ENCODE data around the gene STK16.
"Not testable (repeated sequence)": the region's sequence is repeated elsewhere in the genome, so short reads cannot be mapped to it uniquely, and the experiment has no call there.

Gene STK16

GRCh38 chr2:219243291-219243761 lies 2.0 kb upstream of the STK16 start:
- no peak for DNase-seq (ENCODE audit: low read depth, low spot score)

DNA sequence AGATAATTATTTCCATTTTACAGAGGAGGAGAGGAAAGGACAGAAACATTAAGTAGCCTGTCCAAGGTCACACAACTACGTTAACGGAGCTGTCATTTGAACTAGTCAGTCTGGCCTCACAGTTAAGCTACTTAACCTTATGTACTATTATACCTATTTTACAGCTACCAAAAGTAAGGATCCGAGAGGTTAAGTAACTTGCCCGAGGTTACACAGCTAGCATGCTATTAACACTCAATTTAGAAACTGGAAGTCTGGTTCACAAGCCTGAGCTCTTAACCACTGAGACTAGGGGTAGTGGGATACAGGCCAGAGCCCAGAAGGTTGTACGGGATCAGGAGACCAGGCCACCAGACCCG lies 511 bp upstream of the STK16 start:
- DNase-seq (ENCODE audit: low read depth, low spot score): no peak

GRCh38 chr2:219245899-219246230 lies 586 bp downstream of the STK16 start:
- no peak for DNase-seq (ENCODE audit: low read depth, low spot score)

GRCh38 chr2:219246559-219246958 lies 1.3 kb downstream of the STK16 start:
- no peak for DNase-seq (ENCODE audit: low read depth, low spot score)

DNA sequence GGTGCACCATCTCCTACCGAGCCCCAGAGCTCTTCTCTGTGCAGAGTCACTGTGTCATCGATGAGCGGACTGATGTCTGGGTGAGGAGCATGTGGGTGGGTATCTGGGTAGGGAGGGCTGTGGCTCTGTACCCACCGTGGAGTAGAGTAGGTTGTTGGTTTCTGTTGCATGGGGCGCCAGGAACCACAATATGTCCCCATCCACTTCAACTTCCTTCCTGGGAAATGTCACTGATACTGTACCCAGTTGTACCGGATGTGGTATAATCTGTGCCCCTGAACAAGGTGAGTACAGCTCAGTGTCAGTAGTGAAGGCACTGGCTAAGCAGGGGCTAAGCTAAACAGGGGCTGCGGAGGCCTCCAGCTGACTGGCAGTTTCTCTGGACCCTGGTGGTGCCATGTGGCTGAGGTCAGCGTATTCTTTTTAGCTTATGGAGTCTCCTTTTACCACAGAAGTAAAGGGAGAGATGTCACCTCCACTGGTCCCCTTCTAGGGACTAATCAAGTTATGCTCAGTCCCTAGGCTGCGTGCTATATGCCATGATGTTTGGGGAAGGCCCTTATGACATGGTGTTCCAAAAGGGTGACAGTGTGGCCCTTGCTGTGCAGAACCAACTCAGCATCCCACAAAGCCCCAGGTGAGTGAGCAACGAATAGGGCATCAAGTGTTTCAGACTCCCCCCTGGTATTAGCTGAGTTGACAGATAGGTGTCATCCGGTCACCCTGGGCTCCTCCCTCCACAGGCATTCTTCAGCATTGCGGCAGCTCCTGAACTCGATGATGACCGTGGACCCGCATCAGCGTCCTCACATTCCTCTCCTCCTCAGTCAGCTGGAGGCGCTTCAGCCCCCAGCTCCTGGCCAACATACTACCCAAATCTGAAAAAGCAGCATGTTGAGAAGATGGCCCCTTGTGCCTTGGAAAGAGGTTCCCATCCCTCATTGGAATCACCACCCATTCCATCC lies 2.7 kb downstream of the STK16 start:
- no peak for DNase-seq (ENCODE audit: low read depth, low spot score)

- no peak for DNase-seq (ENCODE audit: low read depth, low spot score)
Measured at GRCh38 chr2:219248845-219249202, 3.5 kb downstream of the STK16 start.

DNA sequence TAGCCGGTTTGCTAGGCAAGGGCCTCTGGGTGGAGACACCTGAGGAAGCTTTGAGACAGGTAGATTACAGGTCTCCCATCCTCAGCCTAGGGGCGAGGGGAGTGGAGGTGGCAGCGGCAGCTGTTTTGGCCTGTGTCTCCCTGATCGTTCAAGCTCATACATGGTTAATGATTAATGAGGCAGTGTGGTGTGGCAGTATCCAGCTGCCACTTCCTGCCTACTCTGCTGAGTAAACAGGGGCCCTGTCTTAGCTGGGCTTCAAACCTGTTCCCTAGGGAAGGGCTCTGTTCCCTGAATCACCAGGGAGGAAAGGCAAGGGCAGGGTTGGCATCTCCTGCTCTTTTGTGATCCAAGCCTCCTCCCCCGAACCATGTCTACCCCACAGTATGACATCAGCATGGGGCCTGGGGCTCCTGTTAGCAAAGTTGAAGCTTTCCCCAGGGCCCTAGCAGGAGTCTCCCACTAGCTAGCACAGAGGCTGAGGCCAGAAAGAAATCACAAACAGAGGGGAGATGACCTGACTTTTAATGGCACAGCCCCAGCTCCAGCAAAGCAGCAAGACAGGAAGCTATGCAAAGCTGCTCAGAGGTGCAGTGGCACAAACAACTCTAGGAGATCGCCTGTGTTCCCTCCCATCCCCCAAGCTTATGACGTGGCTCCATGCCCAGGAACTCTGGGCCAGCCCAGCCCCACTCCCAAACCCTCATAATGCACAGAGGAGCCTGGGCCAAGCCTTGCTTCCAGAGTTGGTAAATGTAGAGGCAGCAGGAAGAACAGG lies 4.1 kb downstream of the STK16 start:
- no peak for DNase-seq (ENCODE audit: low read depth, low spot score)

DNA sequence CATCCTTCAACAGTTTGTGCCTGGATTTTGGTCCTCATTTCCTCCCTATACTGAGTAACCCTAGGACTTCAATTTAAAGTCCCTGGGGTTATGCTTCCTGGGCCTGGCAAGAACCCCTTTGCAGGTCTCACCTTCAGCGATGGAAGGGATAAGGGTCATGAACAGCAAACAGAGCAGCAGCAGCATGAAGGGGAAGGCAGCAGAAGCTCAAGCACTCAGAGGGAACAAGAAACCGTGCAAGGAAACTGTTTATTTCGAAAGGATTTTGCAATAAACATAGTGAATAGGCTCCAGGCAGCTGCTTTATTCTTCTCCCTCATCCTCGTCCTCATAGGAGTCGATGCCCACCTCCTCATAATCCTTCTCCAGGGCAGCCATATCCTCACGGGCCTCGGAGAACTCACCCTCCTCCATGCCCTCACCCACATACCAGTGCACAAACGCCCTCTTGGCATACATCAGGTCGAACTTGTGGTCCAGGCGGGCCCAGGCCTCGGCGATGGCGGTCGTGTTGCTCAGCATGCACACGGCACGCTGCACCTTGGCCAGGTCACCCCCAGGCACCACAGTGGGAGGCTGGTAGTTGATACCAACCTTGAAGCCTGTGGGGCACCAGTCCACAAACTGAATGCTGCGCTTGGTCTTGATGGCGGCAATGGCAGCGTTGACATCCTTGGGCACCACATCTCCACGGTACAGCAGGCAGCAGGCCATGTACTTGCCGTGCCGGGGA lies 4.9 kb downstream of the STK16 start:
- DNase-seq (ENCODE audit: low read depth, low spot score): no peak

DNA sequence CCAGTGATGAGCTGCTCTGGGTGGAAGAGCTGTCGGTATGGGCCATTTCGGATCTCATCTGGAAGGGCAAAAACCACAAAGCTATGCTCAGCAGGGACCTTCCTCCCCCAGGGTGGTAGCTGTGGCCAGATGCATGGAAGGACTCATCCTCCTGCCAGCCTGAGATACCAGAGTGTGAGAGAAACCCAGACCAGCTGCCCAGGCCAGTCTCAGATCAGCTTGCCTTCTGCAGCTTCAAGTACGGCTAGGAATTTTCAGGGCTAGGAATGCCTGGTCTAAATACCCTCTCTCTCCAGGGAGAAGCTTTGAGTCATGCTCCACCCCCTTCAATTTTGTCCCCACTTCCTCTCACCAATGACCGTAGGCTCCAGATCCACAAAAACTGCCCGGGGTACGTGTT lies 6.4 kb downstream of the STK16 start:
- no peak for DNase-seq (ENCODE audit: low read depth, low spot score)

- DNase-seq (ENCODE audit: low read depth, low spot score): no peak
Measured at GRCh38 chr2:219252084-219252483, 6.8 kb downstream of the STK16 start.

DNA sequence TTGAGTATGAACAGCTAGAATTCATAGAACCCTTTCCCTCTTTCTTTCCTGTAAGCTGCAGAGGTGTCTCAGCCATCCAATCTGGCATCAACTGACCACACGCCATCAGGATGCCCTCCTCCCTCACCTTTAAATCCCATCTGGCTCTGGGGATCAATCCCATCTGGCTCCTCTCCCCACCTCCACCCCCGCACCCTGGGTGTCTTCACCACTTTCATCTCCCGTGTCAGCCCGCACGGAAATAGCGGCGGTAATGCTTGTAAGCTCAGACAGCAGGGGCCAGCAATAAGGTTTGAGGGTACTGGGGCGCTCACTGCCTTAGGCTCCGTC lies 7.3 kb downstream of the STK16 start:
- no peak for DNase-seq (ENCODE audit: low read depth, low spot score)

GRCh38 chr2:219252900-219253752 lies 7.8 kb downstream of the STK16 start, which contains the start of gene TUBA4B:
Gene TUBA4B, plus strand, starts transcription at chr2:219253243. Its CDS starts 165 bp downstream, at chr2:219253408.
- DNase-seq (ENCODE audit: low read depth, low spot score): no peak

- DNase-seq (ENCODE audit: low read depth, low spot score): no peak
Measured at GRCh38 chr2:219253753-219254589, 8.7 kb downstream of the STK16 start, which contains the start of gene TUBA4A. Gene TUBA4A, minus strand, starts transcription at chr2:219253918. Its CDS starts 60 bp downstream, at chr2:219253858.

GRCh38 chr2:219254590-219255201 lies 9.4 kb downstream of the STK16 start:
- DNase-seq (ENCODE audit: low read depth, low spot score): no peak

GRCh38 chr2:219258942-219259341 lies 13.7 kb downstream of the STK16 start:
- not testable (repeated sequence) for DNase-seq (ENCODE audit: low read depth, low spot score)

DNA sequence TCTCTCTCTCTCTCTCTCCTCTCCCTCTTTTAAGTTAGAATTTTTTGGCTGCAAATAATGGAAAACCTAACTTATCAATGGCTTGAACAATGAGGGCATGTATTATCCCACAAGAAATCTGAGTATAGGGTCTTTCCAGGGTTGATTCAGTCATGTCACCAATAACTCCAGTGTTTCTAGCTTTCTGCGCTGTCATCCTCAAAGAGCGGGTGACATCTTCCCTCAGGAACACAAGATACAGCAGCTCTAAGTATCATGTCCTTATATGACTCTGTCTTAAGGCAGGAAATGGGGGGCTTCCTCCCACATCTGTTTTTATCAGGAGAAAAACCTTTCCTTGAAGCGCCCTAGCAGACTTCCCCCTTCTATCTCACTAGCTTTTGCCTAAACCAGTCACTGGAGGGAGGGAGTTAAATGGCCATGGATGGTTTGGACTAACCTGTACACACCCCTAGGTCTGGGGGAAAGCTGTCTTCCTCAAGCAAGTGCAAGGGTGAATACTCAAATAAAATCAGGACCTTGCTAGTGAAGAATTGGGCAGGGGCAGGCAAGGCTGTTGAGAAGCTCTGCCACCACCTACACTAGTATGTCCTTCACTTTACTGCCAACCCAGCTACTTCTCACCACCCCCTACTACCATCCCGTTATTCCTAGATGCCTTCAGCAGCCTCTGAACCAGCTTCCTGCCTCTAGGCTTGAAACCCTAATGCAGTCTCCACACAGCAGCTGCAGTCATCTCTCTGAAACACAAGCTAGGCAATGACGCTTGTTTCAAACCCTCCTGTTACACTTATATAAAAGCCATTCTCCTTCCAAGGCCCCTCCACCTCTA lies 16.0 kb downstream of the STK16 start:
- no peak for DNase-seq (ENCODE audit: low read depth, low spot score)

- DNase-seq (ENCODE audit: low read depth, low spot score): no peak
Measured at GRCh38 chr2:219266232-219266631, 21.0 kb downstream of the STK16 start.

GRCh38 chr2:219266886-219267285 lies 21.6 kb downstream of the STK16 start:
- no peak for DNase-seq (ENCODE audit: low read depth, low spot score)

GRCh38 chr2:219268294-219268693 lies 23.0 kb downstream of the STK16 start:
- no peak for DNase-seq (ENCODE audit: low read depth, low spot score)
